RWPE1 (cell line): ENCODE results near the gene ZNF816.

Experiments
- CTCF ChIA-PET: fragments of 350-600 bp; sonication (Branson Sonifier 250); formaldehyde crosslinking; extraction: SDS; loops from one replicate; lab custom pipeline; 2021; lab: Yijun Ruan, JAX
- POLR2A ChIA-PET: fragments of 400-600 bp; formaldehyde crosslinking; extraction: SDS; loops from one replicate; lab custom pipeline; 2020; ENCODE audit warnings: antibody characterized with exemption; ENCODE audit not compliant: low non-redundant PET; lab: Yijun Ruan, JAX
- DNase-seq: peaks from one replicate; pipeline ENCODE4 v3.0.0; 2012; ENCODE audit warnings: low spot score
- H3K27ac ChIP-seq: fragments of 450-650 bp; 2 replicates; pipeline ENCODE4 v1.5.1; 2017
- CTCF ChIP-seq: fragments of 450-650 bp; conservative IDR thresholded peaks from 2 replicates; pipeline ENCODE4 v1.5.1; 2017; ENCODE audit warnings: low read depth, mild to moderate bottlenecking

The ZNF816 gene

GRCh38 chr19:52962394-52963246, at the start of gene ZNF816:
ZNF816 (minus strand) TSS chr19:52962881; CDS start chr19:52956089, 6,792 bp downstream.
- peak within 1 kb of the TSS; percentile 85 for H3K27ac ChIP-seq
- CTCF ChIA-PET, result no interaction called here
- peak; percentile 95 for DNase-seq
- no peak for TF ChIP-seq CTCF
- POLR2A ChIA-PET, result interaction anchor here (1.0 kb wide), 1 partner anchor 20 kb away, joined by 3 read pairs; no protein-coding TSS in a partner anchor

- H3K27ac ChIP-seq, result no peak overlapping the region
- no peak for DNase-seq
- TF ChIP-seq CTCF, result no peak
- ChIA-PET CTCF (no interaction called here), POLR2A (no interaction called here)
These were observed 49.3 kb upstream of the ZNF816 start for GRCh38 chr19:53012006-53012405.

GRCh38 chr19:53010494-53010893, 47.8 kb upstream of the ZNF816 start:
- no peak overlapping the region for H3K27ac ChIP-seq
- DNase-seq, result no peak
- ChIA-PET POLR2A (no interaction called here), CTCF (interaction anchor here (1.0 kb wide), 1 partner anchor 16 kb away, joined by 3 read pairs; no protein-coding TSS in a partner anchor)
- no peak for TF ChIP-seq CTCF

GRCh38 chr19:53008061-53008778, 45.5 kb upstream of the ZNF816 start:
- no peak for DNase-seq
- H3K27ac ChIP-seq, result no peak overlapping the region
- ChIA-PET POLR2A (no interaction called here), CTCF (interaction anchor here (1.4 kb wide), 1 partner anchor 14 kb away, joined by 4 read pairs; no protein-coding TSS in a partner anchor)
- no peak for TF ChIP-seq CTCF

- TF ChIP-seq CTCF, result no peak
- ChIA-PET CTCF (interaction anchor here (1.4 kb wide), 1 partner anchor 14 kb away, joined by 4 read pairs; no protein-coding TSS in a partner anchor), POLR2A (no interaction called here)
- no peak for DNase-seq
- no peak overlapping the region for H3K27ac ChIP-seq
These were observed 44.9 kb upstream of the ZNF816 start for GRCh38 chr19:53007606-53008005.

GRCh38 chr19:53007200-53007599, 44.5 kb upstream of the ZNF816 start:
- POLR2A ChIA-PET, result no interaction called here
- CTCF ChIA-PET, result interaction anchor here (1.4 kb wide), 1 partner anchor 13 kb away, joined by 4 read pairs; no protein-coding TSS in a partner anchor
- no peak for TF ChIP-seq CTCF
- H3K27ac ChIP-seq, result no peak overlapping the region
- DNase-seq, result no peak
